ENCODE data around the gene GJB1. TPM values are rescaled to one million over a fixed set of nuclear protein-coding genes. Genes with fewer than 3 reads are reported as not detected.
"Not testable (repeated sequence)": the region's sequence is repeated elsewhere in the genome, so short reads cannot be mapped to it uniquely, and the experiment has no call there.

GJB1 gene
- total and polyA plus RNA-seq, 2 donors = 0.34 to 0.79 TPM

- Histone ChIP-seq H3K4me3 (ENCODE audit: low read depth, low read length) (peak overlapping the region; percentile 68), H3K36me3 (ENCODE audit: insufficient read depth) (no peaks in the 10 kb centered on the region), H3K27ac (ENCODE audit: low read depth) (no peak overlapping the region), H3K4me1 (ENCODE audit: insufficient read depth) (peaks cover 3% of the 10 kb centered on the region)
- WGBS = 1% methylated on average over 35 of the region's 35 CpGs
- no peak for DNase-seq (ENCODE audit: extremely low spot score)
These were observed 30.4 kb downstream of the GJB1 start for GRCh38 chrX:71253253-71254091.

- peak within 1 kb of the TSS; percentile 68 for H3K4me3 ChIP-seq (ENCODE audit: low read depth, low read length)
- peak; percentile 51 for DNase-seq (ENCODE audit: extremely low spot score)
- no peaks in the 10 kb centered on the region for H3K36me3 ChIP-seq (ENCODE audit: insufficient read depth)
- 1% methylated on average over 54 of the region's 54 CpGs for WGBS
- H3K4me1 ChIP-seq (ENCODE audit: insufficient read depth) = peaks cover 3% of the 10 kb centered on the region
- H3K27ac ChIP-seq (ENCODE audit: low read depth) = peak within 1 kb of the TSS; percentile 69
These were observed 31.3 kb downstream of the GJB1 start, which contains the start of gene ZMYM3 for GRCh38 chrX:71254092-71254963. Gene ZMYM3, minus strand, starts transcription at chrX:71254140. Its CDS starts 885 bp downstream, at chrX:71253255.

- Histone ChIP-seq H3K36me3 (ENCODE audit: insufficient read depth) (no peaks in the 10 kb centered on the region), H3K4me3 (ENCODE audit: low read depth, low read length) (no peak overlapping the region), H3K27ac (ENCODE audit: low read depth) (no peak overlapping the region), H3K4me1 (ENCODE audit: insufficient read depth) (peaks cover 3% of the 10 kb centered on the region)
- no peak for DNase-seq (ENCODE audit: extremely low spot score)
- WGBS = 72% methylated on average over 6 of the region's 6 CpGs
These were observed 33.0 kb downstream of the GJB1 start for GRCh38 chrX:71256051-71256450.

- peaks cover 3% of the 10 kb centered on the region for H3K4me1 ChIP-seq (ENCODE audit: insufficient read depth)
- H3K4me3 ChIP-seq (ENCODE audit: low read depth, low read length) = no peak overlapping the region
- no peak for DNase-seq (ENCODE audit: extremely low spot score)
- no peaks in the 10 kb centered on the region for H3K36me3 ChIP-seq (ENCODE audit: insufficient read depth)
- H3K27ac ChIP-seq (ENCODE audit: low read depth) = no peak overlapping the region
- WGBS = 86% methylated on average over 4 of the region's 4 CpGs
These were observed 33.8 kb downstream of the GJB1 start for GRCh38 chrX:71256856-71257255.

GRCh38 chrX:71268624-71269023 lies 45.6 kb downstream of the GJB1 start:
- H3K27ac ChIP-seq (ENCODE audit: low read depth); H3K4me1 ChIP-seq (ENCODE audit: insufficient read depth); DNase-seq (ENCODE audit: extremely low spot score); H3K36me3 ChIP-seq (ENCODE audit: insufficient read depth); H3K4me3 ChIP-seq (ENCODE audit: low read depth, low read length): not testable (repeated sequence)

DNA sequence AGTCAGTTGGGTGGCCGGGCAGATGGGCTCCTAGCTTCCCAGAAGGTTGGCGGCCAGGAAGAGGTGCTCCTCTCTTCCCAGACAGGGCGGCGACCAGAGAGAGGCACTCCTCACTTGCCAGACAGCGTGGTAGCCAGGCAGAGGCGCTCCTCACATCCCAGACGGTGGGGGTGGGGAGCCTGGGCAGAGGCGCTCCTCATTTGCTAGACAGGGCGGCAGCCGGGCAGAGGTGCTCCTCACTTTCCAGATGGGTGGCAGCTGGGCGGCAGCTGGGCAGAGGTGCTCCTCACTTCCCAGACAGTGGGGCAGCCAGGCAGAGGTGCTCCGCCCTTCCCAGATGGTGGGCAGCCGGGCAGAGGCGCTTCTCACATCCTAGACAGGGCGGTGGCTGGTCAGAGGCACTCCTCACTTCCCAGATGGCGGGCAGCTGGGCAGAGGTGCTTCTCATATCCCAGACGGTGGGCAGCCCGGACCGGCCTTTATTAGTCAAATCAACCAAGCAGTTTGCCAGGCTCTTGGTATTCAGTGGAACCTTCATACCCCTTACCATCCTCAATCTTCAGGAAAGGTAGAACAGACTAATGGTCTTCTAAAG lies 46.9 kb downstream of the GJB1 start:
- no peak for DNase-seq (ENCODE audit: extremely low spot score)
- Histone ChIP-seq H3K4me1 (ENCODE audit: insufficient read depth) (no peaks in the 10 kb centered on the region), H3K36me3 (ENCODE audit: insufficient read depth) (no peaks in the 10 kb centered on the region), H3K27ac (ENCODE audit: low read depth) (no peak overlapping the region), H3K4me3 (ENCODE audit: low read depth, low read length) (no peak overlapping the region)
- WGBS = 96% methylated on average over 19 of the region's 19 CpGs

DNA sequence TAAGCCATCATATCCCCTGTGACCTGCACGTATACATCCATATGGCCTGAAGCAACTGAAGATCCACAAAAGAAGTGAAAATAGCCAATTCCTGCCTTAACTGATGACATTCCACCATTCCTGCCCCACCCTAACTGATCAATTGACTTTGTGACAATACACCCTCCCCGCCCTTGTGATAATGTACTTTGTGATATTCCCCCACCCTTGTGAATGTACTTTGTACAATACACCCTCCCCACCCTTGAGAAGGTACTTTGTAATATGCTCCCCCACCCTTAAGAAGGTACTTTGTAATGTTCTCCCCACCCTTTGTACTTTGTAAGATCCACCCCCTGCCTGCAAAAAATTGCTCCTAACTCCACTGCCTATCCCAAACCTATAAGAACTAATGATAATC lies 49.3 kb downstream of the GJB1 start:
- H3K4me3 ChIP-seq (ENCODE audit: low read depth, low read length); H3K4me1 ChIP-seq (ENCODE audit: insufficient read depth); H3K27ac ChIP-seq (ENCODE audit: low read depth); H3K36me3 ChIP-seq (ENCODE audit: insufficient read depth); DNase-seq (ENCODE audit: extremely low spot score): not testable (repeated sequence)
- 89% methylated on average over 2 of the region's 2 CpGs for WGBS

Other genes starting within 250 kb of the GJB1 start
- 45.8 TPM for gene SNX12, start 154.9 kb upstream of the GJB1 start, total RNA-seq
- 54.8 TPM for gene SNX12, start 154.9 kb upstream of the GJB1 start, polyA plus RNA-seq
- 9.4 TPM for gene FOXO4, start 127.4 kb upstream of the GJB1 start, total RNA-seq
- 29.7 TPM for gene FOXO4, start 127.4 kb upstream of the GJB1 start, polyA plus RNA-seq
- not detected for gene CXorf65, start 116.5 kb upstream of the GJB1 start, total RNA-seq
- not detected for gene CXorf65, start 116.5 kb upstream of the GJB1 start, polyA plus RNA-seq
- 1.2 TPM for gene IL2RG, start 111.6 kb upstream of the GJB1 start, total RNA-seq
- gene IL2RG, start 111.6 kb upstream of the GJB1 start, polyA plus RNA-seq = 3.2 TPM
- 36.6 TPM for gene MED12, start 104.6 kb upstream of the GJB1 start, total RNA-seq
- 17.7 TPM for gene MED12, start 104.6 kb upstream of the GJB1 start, polyA plus RNA-seq
- 3.1 TPM for gene NLGN3, start 78.4 kb upstream of the GJB1 start, total RNA-seq
- gene NLGN3, start 78.4 kb upstream of the GJB1 start, polyA plus RNA-seq = 1.8 TPM
- gene ZMYM3, start 30.9 kb downstream of the GJB1 start, total RNA-seq = 16.9 TPM
- gene ZMYM3, start 30.9 kb downstream of the GJB1 start, polyA plus RNA-seq = 15.9 TPM
- 261 TPM for gene NONO, start 60.4 kb downstream of the GJB1 start, total RNA-seq
- 179 TPM for gene NONO, start 60.4 kb downstream of the GJB1 start, polyA plus RNA-seq
- 19.6 TPM for gene ITGB1BP2, start 78.5 kb downstream of the GJB1 start, total RNA-seq
- gene ITGB1BP2, start 78.5 kb downstream of the GJB1 start, polyA plus RNA-seq = 11.1 TPM
- gene TAF1, start 143.1 kb downstream of the GJB1 start, total RNA-seq = 54.1 TPM
- 21.4 TPM for gene TAF1, start 143.1 kb downstream of the GJB1 start, polyA plus RNA-seq

All from urinary bladder (tissue), 4 donors.